Breast epithelium (tissue), 4 donors: Measurements from ENCODE around the gene HBA2. TPM values are rescaled to one million over a fixed set of nuclear protein-coding genes. Genes with fewer than 3 reads are reported as not detected.
"Not testable (repeated sequence)": the region's sequence is repeated elsewhere in the genome, so short reads cannot be mapped to it uniquely, and the experiment has no call there.

Source experiments
- DNase-seq, 2 donors: peaks; one replicate each; pipeline ENCODE4 v3.0.0-alpha.2; 2019; ENCODE audit warnings: low spot score in 2 of 2
- H3K27ac ChIP-seq, 2 donors: fragments of 200-600 bp; sonication (generic) in 1 of 2; one replicate each; pipeline ENCODE4 v1.5.1; 2016 to 2019; ENCODE audit warnings: mild to moderate bottlenecking in 1 of 2
- H3K27me3 ChIP-seq, 2 donors: fragments of 200-600 bp; sonication (generic) in 1 of 2; one replicate each; pipeline versions ENCODE4 v1.5.1 to v1.6.0; 2017 to 2019; ENCODE audit warnings: control low read depth in 1 of 2, mild to moderate bottlenecking in 1 of 2
- H3K36me3 ChIP-seq: fragments of 200-600 bp; one replicate; pipeline ENCODE4 v1.5.1; 2019
- H3K4me1 ChIP-seq, 2 donors: fragments of 200-600 bp; sonication (generic); one replicate each; pipeline ENCODE4 v1.5.1; 2016 to 2019; ENCODE audit warnings: control low read depth in 1 of 2
- H3K4me3 ChIP-seq, 3 donors: fragments of 200-600 bp; sonication (generic); 1 replicate in 2 of 3; 2 replicates in 1 of 3; pipeline ENCODE4 v1.5.1; 2016 to 2019; ENCODE audit warnings: mild to moderate bottlenecking in 3 of 3, moderate library complexity in 2 of 3
- H3K9me3 ChIP-seq, 2 donors: fragments of 200-600 bp; sonication (generic) in 1 of 2; one replicate each; pipeline ENCODE4 v1.5.1; 2016 to 2019; ENCODE audit warnings: control low read depth in 1 of 2
- POLR2A ChIP-seq: fragments of 450-650 bp; IDR thresholded peaks from one replicate; pipeline ENCODE4 v1.6.1; 2016; ENCODE audit warnings: antibody characterized with exemption, mild to moderate bottlenecking, moderate library complexity
- POLR2AphosphoS5 ChIP-seq, 3 donors: sonication (generic); formaldehyde crosslinking; IDR thresholded peaks; one replicate each; pipeline ENCODE4 v1.6.1; 2017; ENCODE audit warnings: antibody characterized with exemption in 3 of 3
- intact Hi-C: fragments of 100-400 bp; cut with DNase I; formaldehyde crosslinking; loops from one replicate; pipeline ENCODE4 v1.15.1; 2023; ENCODE audit warnings: low total_unique reads
- total RNA-seq, 3 donors: library from RNA; depleted of rRNA; stranded (reverse); fragments of >200 nt; gene quantifications; one replicate each; pipeline ENCODE4 v1.1.0, GENCODE V29; 2016
- TF ChIP-seq, protein P1 (sequence below), 3 donors: fragments of 450-650 bp; IDR thresholded peaks; one replicate each; pipeline ENCODE4 v1.5.1; 2016 to 2017; ENCODE audit warnings: antibody characterized with exemption in 3 of 3, mild to moderate bottlenecking in 3 of 3, moderate library complexity in 3 of 3

HBA2 gene
- total RNA-seq, 3 donors from 2014 or later = 46.4 to 83.6 (median 52.2) TPM

DNA sequence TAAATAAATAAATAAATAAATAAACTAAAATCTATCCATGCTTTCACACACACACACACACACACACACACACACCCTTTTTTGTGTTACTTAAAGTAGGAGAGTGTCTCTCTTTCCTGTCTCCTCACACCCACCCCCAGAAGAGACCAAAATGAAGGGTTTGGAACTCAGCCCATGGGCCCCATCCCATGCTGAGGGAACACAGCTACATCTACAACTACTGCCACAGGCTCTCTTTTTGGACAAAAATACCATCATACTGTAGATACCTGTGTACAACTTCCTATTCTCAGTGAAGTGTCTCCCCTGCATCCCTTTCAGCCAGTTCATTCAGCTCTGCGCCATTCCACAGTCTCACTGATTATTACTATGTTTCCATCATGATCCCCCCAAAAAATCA lies 1.9 kb upstream of the HBA2 start:
- H3K27ac ChIP-seq = no peak overlapping the region
- no peak overlapping the region for H3K4me3 ChIP-seq
- TF ChIP-seq POLR2A (no peak), POLR2AphosphoS5 (IDR thresholded peaks at IDR 0.05) (no peak)
- TF ChIP-seq, protein P1, sequence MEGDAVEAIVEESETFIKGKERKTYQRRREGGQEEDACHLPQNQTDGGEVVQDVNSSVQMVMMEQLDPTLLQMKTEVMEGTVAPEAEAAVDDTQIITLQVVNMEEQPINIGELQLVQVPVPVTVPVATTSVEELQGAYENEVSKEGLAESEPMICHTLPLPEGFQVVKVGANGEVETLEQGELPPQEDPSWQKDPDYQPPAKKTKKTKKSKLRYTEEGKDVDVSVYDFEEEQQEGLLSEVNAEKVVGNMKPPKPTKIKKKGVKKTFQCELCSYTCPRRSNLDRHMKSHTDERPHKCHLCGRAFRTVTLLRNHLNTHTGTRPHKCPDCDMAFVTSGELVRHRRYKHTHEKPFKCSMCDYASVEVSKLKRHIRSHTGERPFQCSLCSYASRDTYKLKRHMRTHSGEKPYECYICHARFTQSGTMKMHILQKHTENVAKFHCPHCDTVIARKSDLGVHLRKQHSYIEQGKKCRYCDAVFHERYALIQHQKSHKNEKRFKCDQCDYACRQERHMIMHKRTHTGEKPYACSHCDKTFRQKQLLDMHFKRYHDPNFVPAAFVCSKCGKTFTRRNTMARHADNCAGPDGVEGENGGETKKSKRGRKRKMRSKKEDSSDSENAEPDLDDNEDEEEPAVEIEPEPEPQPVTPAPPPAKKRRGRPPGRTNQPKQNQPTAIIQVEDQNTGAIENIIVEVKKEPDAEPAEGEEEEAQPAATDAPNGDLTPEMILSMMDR (IDR thresholded peaks at IDR 0.05) = no peak
- intact Hi-C loops = no loop called here
- no peaks in the 10 kb centered on the region for H3K36me3 ChIP-seq
- peaks cover 19 to 73% of the 10 kb centered on the region in 2 donors for H3K27me3 ChIP-seq
- no peaks in the 10 kb centered on the region for H3K9me3 ChIP-seq
- peaks cover 4 to 7% of the 10 kb centered on the region in 2 donors for H3K4me1 ChIP-seq
- no peak for DNase-seq

DNA sequence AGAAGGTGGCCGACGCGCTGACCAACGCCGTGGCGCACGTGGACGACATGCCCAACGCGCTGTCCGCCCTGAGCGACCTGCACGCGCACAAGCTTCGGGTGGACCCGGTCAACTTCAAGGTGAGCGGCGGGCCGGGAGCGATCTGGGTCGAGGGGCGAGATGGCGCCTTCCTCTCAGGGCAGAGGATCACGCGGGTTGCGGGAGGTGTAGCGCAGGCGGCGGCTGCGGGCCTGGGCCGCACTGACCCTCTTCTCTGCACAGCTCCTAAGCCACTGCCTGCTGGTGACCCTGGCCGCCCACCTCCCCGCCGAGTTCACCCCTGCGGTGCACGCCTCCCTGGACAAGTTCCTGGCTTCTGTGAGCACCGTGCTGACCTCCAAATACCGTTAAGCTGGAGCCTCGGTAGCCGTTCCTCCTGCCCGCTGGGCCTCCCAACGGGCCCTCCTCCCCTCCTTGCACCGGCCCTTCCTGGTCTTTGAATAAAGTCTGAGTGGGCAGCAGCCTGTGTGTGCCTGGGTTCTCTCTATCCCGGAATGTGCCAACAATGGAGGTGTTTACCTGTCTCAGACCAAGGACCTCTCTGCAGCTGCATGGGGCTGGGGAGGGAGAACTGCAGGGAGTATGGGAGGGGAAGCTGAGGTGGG lies 657 bp downstream of the HBA2 start:
- peaks cover under 1 to 60% of the 10 kb centered on the region in 2 donors for H3K27me3 ChIP-seq
- H3K36me3 ChIP-seq, intact Hi-C loops: not testable (repeated sequence)

DNA sequence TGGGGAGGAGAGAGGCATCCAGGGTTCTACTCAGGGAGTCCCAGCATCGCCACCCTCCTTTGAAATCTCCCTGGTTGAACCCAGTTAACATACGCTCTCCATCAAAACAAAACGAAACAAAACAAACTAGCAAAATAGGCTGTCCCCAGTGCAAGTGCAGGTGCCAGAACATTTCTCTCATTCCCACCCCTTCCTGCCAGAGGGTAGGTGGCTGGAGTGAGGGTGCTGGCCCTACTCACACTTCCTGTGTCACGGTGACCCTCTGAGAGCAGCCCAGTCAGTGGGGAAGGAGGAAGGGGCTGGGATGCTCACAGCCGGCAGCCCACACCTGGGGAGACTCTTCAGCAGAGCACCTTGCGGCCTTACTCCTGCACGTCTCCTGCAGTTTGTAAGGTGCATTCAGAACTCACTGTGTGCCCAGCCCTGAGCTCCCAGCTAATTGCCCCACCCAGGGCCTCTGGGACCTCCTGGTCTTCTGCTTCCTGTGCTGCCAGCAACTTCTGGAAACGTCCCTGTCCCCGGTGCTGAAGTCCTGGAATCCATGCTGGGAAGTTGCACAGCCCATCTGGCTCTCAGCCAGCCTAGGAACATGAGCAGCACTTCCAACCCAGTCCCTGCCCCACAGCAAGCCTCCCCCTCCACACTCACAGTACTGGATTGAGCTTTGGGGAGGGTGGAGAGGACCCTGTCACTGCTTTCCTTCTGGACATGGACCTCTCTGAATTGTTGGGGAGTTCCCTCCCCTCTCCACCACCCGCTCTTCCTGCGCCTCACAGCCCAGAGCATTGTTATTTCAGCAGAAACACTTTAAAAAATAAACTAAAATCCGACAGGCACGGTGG lies 1.5 kb downstream of the HBA2 start:
- intact Hi-C loops, H3K9me3 ChIP-seq: not testable (repeated sequence)
- H3K27me3 ChIP-seq = peaks cover 0 to 60% of the 10 kb centered on the region in 2 donors

More for the DNA sequence above, 657 bp downstream of the HBA2 start:
- H3K4me1 ChIP-seq, H3K9me3 ChIP-seq, H3K27ac ChIP-seq, DNase-seq, H3K4me3 ChIP-seq: not testable (repeated sequence)

DNA sequence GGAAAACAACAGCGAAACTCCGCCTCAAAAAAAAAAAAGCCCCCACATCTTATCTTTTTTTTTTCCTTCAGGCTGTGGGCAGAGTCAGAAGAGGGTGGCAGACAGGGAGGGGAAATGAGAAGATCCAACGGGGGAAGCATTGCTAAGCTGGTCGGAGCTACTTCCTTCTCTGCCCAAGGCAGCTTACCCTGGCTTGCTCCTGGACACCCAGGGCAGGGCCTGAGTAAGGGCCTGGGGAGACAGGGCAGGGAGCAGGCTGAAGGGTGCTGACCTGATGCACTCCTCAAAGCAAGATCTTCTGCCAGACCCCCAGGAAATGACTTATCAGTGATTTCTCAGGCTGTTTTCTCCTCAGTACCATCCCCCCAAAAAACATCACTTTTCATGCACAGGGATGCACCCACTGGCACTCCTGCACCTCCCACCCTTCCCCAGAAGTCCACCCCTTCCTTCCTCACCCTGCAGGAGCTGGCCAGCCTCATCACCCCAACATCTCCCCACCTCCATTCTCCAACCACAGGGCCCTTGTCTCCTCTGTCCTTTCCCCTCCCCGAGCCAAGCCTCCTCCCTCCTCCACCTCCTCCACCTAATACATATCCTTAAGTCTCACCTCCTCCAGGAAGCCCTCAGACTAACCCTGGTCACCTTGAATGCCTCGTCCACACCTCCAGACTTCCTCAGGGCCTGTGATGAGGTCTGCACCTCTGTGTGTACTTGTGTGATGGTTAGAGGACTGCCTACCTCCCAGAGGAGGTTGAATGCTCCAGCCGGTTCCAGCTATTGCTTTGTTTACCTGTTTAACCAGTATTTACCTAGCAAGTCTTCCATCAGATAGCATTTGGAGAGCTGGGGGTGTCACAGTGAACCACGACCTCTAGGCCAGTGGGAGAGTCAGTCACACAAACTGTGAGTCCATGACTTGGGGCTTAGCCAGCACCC lies 2.6 kb downstream of the HBA2 start:
- Histone ChIP-seq H3K4me1 (peaks cover 0 to under 1% of the 10 kb centered on the region in 2 donors), H3K27me3 (peaks cover under 1 to 66% of the 10 kb centered on the region in 2 donors), H3K36me3 (no peaks in the 10 kb centered on the region), H3K27ac (no peak overlapping the region), H3K4me3 (no peak overlapping the region), H3K9me3 (no peaks in the 10 kb centered on the region)
- DNase-seq = no peak
- TF ChIP-seq POLR2AphosphoS5 (IDR thresholded peaks at IDR 0.05) = no peak
- TF ChIP-seq POLR2A = no peak
- TF ChIP-seq, protein P1 (IDR thresholded peaks at IDR 0.05) = no peak
- intact Hi-C loops = no loop called here

More for the DNA sequence above, 1.5 kb downstream of the HBA2 start:
- H3K27ac ChIP-seq, H3K4me3 ChIP-seq, DNase-seq, H3K36me3 ChIP-seq, H3K4me1 ChIP-seq: not testable (repeated sequence)

DNA sequence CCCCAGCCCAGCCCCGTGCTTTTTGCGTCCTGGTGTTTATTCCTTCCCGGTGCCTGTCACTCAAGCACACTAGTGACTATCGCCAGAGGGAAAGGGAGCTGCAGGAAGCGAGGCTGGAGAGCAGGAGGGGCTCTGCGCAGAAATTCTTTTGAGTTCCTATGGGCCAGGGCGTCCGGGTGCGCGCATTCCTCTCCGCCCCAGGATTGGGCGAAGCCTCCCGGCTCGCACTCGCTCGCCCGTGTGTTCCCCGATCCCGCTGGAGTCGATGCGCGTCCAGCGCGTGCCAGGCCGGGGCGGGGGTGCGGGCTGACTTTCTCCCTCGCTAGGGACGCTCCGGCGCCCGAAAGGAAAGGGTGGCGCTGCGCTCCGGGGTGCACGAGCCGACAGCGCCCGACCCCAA lies 3.3 kb downstream of the HBA2 start:
- Histone ChIP-seq H3K27me3 (peaks cover 6 to 66% of the 10 kb centered on the region in 2 donors), H3K4me3 (peak overlapping the region in 1 of 3 donors; percentile 46)
- H3K4me1 ChIP-seq, H3K36me3 ChIP-seq, H3K27ac ChIP-seq, DNase-seq, H3K9me3 ChIP-seq, intact Hi-C loops: not testable (repeated sequence)

DNA sequence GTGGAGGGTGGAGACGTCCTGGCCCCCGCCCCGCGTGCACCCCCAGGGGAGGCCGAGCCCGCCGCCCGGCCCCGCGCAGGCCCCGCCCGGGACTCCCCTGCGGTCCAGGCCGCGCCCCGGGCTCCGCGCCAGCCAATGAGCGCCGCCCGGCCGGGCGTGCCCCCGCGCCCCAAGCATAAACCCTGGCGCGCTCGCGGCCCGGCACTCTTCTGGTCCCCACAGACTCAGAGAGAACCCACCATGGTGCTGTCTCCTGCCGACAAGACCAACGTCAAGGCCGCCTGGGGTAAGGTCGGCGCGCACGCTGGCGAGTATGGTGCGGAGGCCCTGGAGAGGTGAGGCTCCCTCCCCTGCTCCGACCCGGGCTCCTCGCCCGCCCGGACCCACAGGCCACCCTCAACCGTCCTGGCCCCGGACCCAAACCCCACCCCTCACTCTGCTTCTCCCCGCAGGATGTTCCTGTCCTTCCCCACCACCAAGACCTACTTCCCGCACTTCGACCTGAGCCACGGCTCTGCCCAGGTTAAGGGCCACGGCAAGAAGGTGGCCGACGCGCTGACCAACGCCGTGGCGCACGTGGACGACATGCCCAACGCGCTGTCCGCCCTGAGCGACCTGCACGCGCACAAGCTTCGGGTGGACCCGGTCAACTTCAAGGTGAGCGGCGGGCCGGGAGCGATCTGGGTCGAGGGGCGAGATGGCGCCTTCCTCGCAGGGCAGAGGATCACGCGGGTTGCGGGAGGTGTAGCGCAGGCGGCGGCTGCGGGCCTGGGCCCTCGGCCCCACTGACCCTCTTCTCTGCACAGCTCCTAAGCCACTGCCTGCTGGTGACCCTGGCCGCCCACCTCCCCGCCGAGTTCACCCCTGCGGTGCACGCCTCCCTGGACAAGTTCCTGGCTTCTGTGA lies 4.1 kb downstream of the HBA2 start, which contains the start of gene HBA1:
Gene HBA1, plus strand, starts transcription at position 204 of the 906 bp plus-strand sequence. Its CDS starts 37 bp downstream, at position 241.
- intact Hi-C loops, H3K27ac ChIP-seq, H3K9me3 ChIP-seq, H3K36me3 ChIP-seq, DNase-seq: not testable (repeated sequence)
- Histone ChIP-seq H3K27me3 (peaks cover 6 to 59% of the 10 kb centered on the region in 2 donors), H3K4me3 (peak within 1 kb of the TSS in 1 of 3 donors; percentile 46), H3K4me1 (peaks cover 11% of the 10 kb centered on the region in 2 donors)
